Stimulated activated CD8-positive, alpha-beta memory T cell treated with anti-CD3 and anti-CD28 coated beads, Interleukin-12 subunit alpha, Interleukin-12 subunit beta, amount 100 ng/mL, for 24 hours (primary cell): ENCODE data around the gene EXOC2.
"Not testable (repeated sequence)": the region's sequence is repeated elsewhere in the genome, so short reads cannot be mapped to it uniquely, and the experiment has no call there.

Source experiments
- DNase-seq: peaks from one replicate; pipeline ENCODE4 v3.0.0-alpha.2; 2020; ENCODE audit errors: extremely low read depth

The EXOC2 gene

DNA sequence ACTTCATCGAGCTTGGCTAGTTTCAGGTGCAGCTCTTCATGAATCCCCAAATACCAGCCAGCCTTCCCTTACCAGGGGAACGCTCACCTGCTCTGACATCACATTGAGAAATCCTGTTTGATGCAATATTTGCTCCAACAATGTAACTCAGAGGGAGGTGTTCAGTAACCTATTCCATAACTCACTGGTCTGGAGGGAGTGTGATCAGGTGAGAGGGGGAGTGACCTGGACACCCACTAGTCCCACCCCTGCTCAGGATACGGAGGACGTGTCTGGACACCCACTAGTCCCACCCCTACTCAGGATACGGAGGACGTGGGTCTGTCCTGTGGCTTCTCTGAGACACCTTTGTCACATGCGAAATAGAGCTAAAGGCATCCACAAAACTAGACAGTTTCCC is 106.4 kb downstream of the EXOC2 start:
- DNase-seq: no peak

DNA sequence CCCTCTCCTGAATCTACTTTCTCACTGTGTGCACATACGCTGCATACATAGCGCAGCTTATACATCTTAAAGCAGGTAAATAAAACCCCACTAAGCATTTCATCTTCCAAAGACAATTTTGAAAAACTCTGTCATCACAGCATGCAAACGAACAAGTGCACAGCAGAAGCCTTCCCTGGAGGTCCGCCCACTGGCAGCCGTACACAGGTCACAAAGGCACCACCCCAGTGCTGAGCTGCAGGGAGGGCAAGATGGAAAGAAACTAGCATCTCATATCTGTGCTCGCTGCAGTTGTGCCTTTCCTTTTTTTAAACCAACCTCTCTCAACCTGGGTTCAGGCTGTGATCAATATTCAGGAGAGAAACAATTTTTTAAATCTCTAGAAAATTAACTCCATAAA is 109.3 kb downstream of the EXOC2 start:
- DNase-seq: no peak

DNA sequence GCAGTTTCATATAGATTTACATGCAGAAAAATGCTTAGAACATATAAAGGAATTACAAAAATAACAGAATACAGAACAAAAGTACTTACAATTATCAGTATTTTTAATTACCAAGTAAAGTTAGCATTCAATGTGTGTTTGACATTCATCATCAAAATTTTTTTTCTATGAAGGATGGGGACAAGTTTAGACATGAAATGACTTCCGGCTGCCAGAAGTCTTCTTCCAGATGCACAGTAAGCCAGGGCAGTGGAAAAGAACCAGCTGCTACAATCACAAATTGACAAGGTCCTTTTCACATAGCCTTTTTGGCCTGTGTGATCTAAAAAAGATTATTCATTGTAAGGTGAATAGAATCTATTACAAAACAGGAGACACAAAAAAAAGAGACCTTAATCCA is 109.8 kb downstream of the EXOC2 start:
- DNase-seq: no peak

DNA sequence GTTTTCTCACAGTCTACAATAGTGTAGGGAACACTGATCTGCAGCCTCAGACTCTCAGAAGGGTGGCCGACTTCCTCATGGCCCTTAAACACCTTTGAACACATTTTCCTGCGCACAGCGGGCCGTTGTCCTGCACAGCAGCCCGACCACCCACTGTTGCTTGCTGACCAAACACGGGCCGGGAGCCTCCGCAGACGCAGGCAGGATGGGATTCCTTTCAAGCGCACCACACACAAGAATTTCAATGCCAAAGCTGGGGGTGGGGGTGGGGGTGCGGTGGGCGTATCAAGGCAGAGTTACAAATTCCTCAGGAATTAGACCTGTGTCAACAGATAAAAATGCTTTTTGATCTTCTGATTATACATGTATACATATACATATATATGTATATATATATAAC is 110.6 kb downstream of the EXOC2 start:
- no peak for DNase-seq

DNA sequence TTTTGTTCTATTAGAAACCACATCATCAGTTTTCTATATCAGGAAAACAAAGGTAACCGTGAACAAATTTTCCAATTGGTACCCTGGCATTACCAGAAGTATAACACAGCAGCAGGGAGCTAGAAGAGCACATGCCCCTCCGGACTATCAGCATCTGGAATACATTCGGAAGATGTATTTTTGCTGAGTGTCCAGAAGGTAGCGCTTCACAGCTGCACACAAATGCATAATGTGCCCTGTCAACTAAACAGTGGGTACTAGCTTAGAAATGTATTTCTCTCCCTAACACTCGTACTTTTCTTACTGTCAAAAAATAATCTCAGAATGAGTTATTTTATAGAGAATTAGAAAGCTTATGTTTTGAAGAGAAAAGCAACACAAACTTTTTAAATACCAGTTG is 113.6 kb downstream of the EXOC2 start:
- DNase-seq: no peak

DNA sequence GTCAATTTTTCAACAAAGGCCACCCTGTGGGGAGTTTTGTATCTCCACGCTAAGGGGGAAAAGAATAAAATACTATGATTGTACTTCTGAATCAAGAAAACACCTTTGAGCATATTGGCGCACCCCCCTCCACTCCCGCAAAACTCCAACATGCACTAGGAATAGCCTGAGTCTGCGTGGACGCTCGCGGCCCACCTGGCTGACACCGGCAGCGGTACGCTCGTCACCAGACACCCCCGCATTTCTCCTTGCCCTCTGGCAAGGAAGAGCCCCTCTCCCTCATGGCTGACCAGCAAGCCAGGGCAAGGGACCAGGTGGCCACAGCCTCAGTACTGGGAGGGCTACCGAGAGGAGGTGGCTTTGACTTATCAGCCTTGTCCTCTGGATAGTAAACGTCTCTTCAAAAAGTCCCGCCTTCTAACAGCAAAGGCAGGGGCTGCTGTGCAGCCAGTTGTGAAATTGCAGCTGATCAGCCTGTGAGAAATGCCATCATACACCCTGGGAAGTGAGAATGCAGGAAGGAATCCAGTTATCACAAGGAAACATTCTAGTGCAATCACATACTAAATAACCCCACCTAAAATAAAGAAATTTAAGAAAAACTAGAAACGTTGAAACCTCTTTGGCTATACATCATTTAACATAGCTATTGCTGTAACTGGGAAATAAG is 120.2 kb downstream of the EXOC2 start:
- no peak for DNase-seq

DNA sequence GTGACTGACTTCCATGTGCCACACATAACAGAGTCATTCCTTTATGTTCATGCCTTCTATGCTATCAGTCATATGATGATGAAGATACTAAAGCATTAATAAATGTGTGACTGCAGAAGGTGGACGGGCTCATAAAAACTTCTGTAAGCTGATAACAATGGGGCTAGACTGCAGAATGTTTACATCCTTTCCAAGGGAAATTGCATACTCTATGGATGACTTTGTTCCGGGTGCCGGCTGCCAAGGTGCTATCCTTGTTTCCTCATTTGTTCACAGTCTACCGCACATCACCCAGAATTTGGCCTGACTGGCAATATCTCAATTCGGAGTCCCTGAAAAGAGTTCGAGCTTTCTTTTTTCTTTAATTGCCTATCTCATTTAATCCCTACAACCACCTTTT is 121.0 kb downstream of the EXOC2 start:
- DNase-seq: no peak

DNA sequence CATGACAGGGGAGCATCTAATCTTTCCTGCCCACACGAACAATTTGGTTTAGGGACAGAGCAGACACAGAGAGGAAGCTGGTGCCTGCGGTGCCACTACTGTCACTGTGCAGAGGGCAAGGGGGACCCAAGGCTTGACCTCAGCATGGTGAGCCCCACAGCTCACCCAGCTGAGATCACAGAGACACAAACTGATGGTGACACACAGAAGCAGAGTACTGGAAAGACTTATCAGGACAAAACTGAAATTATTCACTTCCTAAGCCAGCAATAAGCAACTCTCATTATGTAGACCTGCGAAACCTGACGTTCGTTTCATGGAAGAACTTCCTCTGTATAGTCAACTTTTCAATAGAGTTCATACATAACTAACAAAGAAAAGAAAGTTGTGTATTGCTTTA is 122.1 kb downstream of the EXOC2 start:
- DNase-seq: no peak

DNA sequence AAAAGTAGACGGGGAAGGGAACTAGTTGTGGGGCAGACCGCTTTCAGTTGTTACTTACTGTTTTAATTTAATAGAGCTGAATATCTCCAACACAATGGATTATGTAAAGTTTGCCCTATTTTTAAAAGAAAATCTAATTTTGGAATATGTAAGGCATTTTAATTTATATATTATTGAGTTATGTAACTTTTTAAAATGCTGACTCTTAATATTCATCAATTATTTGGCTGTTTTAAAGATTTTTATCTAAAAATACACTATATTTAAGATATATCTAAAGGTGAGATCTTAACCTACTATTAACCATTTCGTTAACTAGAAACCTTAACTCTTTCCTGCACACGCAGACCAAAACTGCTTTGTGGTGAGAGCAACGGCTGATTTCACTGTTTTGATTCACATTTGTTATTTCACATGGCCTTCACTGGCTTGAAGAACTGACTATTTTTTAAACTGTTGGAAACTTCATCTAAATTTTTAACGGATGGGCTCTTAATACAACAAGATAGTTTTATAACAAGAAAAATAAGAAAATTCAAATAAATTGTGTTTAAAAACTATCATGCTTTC is 123.9 kb downstream of the EXOC2 start:
- DNase-seq: no peak

DNA sequence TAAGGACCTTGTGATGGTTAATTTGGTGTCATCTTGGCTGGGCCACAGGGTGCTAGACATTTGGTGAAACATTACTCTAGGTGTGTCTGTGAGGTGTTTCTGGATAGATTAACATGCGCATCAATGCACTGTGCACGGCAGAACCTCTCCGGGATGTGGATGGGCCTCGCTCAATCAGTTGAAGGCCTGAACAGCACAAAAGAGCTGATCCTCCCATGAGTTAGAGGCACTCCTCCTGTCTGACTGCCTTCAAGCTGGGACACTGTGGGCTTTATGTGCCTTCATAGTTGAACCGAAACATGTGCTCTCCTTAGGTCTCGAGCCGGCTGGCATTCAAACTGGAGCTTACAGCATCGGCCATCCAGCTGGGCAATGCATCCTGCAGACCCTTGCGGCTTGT is 124.9 kb downstream of the EXOC2 start:
- no peak for DNase-seq

DNA sequence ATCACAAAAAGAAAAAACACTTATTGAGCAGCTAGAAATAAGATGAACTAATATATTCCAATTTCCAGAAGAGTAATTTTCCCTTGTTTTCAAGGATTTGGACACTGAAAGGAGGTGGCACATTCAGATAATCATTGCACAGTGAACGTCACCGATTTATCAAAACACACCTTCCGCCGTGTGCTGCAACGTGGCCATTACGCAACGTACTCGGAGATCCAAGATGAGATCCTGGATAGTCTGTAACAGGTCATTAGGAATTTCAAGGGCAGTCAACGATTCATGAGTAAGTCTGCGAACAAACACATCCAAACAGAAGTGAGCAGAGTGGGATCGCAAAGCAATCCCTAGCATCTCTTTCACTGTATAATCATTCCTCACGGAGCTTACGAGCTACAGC is 129.1 kb downstream of the EXOC2 start:
- DNase-seq: no peak

DNA sequence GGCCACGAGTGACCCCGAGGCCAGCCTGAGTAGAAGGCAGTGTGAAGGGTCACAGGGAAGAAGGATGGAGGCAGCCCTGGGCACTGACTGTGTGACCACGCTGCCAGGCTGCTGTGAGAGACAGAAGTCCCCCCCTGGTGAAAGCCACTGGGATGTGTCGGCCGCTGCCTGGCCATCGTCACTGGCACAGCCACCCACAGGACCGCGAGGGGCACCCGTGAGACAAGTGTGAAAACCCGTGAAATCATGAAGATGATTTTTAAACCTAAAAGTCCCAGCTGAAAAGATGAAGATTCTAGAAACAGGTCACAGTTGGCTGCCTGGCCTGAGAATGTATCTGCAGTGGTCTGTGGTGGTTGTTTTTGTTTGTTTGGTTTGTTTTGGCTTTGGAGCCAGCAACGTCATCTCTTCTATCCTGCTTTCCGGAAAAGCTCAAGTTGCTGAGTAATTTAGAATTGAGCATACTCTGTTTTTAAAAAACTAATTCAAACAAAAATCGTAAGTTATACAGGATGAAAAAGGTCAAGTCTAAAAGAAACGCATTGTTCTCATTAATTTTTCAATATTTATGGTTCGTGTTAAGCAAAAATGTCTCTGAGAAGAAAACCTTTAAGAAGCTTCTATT is 130.8 kb downstream of the EXOC2 start:
- no peak for DNase-seq

DNA sequence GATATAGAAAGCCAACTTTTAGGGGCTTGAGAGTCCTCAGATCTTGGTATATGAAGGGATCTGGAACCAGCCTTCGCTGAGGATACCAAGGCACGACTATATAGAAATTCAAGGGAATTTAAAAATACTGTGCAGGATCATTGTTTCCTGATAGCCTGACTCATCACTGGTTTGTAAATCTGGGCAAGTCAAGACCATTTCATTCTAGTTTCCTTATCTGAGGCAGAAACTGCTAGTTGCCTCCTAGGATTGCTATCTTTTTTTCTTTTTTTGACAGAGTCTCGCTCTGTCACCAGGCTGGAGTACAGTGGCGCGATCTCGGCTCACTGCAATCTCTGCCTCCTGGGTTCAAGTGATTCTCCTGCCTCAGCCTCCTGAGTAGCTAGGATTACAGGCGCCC is 131.6 kb downstream of the EXOC2 start:
- DNase-seq: not testable (repeated sequence)

DNA sequence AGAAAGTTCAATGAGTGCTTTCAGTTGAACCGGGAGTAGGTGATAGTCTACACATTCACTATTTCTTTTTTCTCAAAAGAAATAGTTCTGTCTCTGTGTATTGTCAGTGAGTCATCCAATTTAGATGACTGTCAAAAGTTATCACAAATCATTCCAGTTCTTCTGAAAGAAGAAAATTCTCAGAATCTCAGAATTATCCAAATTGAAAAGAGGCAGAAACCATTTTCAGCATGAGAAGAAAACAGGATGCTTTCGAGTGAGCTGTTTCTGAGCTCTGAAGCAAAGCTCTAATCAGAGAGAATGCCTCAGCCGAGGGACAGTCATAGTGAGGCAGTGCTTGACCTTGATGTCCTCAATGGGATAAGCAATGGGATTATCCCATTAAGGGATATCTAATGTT is 134.0 kb downstream of the EXOC2 start:
- DNase-seq: no peak

DNA sequence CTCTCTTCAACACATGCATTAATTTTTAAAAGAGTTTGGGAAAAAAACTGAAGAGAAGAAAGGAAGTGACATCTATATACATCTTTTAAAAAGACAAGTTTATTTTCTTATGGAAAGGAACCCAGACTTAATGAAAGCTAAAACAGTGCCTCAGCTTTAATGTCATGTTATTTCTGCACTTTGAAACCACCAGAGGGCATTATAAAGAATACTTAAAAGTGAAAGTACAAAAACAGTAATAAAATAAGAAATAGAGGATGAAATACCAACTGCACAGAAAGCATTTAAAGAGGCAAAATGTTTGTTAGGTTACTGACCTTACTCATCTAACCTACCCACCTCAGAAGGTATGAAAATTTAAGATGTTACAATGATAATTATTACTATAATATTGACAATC is 134.8 kb downstream of the EXOC2 start:
- DNase-seq: no peak

DNA sequence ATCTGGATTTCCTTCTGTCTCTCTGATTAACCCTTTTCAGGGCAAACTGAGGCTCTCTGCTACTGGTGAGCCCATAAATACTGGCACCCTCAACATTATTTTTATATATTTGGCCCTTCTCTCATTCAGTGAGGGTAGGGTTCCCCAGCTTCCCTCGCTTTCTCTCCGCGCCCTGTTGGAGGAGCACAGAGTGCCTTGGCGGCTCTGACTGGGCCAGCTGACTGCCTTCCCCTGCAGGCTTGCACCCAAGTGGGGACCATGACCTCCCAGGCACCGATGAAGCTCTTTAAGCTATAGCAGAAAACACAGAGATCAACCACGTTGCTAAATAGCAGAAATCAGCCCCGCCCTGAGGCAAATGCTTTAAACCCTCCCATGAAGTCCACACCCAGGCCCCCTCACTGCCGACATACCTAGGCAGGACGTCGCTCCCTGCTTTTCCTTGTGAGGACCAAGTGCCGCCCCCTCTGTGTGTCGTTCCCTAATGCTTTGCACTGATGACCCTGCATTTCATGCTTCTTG is 141.0 kb downstream of the EXOC2 start:
- no peak for DNase-seq

DNA sequence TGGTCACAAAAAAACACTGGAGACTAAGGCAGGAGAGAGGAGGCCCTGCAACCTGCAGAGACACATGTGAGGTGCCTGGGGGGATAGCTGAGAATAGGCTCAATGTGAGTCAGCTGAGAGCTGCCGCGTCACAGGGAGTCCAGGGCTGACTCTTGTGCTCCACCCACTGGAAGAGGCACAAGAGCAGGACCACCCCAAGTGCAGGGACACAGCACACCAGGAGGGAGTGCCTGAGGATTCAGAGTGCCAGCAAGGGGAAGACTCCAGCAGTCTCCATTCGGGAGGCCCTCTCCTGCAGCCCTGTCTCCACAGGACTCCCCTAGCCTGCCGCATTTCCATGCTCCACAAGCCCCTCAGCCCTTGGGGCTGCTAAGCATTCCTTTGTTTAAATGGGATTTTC is 141.5 kb downstream of the EXOC2 start:
- DNase-seq: peak; percentile 35

DNA sequence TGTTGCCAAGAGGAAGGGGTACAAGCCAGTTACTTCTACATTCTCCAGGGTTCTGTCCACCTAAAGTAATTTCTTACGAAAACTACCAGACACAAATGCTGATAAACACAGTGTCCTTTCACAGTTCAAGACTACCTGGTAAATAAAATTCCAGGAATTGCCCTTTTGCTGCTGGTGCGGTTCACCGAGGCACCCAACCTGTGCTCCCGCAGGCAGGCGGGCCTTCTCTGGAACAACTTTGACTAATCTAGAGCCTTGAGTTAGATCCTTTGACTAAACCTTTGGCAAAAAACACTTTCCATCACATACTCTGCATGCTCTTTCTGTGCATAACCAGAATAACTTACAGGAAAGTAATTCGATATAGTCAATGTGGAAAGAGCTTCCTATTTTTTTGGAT is 143.0 kb downstream of the EXOC2 start:
- no peak for DNase-seq

DNA sequence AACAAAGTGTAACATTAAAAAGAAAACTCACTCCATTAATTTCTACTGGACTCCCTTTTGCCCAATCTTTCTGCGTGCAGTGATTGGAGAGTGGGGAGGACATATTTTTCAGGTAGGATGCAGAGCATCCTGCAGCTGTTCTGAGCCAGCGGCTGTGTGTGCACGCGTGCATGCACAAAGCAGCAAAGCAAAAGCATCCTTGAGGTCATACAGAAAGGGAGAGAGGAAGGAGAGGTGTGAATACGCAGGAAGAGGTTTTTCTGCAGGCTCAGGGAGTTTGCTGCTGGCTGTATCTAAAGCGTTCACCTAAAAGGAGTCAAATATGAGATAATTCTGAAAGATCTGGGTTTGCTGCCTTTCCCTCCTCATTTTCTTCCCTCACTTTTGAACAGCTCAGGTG is 144.4 kb downstream of the EXOC2 start:
- DNase-seq: no peak

DNA sequence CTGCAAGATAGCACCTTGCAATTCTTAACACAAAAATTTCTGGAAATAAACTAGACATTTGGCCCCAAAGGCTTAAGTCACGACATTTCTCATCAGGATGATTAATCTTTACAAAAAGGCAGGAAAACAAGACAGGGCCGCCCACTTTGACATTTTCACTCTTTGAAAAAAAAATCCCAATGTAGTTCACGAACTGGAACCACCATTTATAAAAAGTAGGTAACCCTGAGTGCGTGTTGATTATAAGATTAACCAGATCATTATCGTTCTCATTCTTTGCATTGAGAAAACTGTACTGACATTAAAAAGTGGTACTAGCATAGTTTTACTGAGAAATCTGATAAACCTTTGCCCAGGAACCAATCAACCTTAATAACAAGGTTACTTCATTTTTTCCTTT is 144.8 kb downstream of the EXOC2 start:
- no peak for DNase-seq

DNA sequence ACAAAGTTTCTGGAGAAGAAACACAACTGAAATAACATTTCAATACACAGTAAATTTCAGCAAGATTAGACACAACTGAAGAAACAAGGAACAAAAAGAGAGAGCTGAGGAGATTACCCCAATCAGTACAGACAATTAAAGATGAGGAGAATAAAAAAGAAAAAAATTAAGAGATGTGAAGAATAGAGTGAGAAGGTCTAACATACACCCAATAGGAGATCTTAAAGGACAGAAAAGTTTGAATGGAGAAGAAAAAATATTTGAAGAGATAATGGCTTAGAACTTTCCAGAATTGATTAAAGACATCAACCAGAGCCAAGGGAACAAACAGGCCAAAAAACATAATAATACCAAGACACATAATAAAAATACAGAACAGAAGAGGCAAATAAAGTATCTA is 152.4 kb downstream of the EXOC2 start:
- no peak for DNase-seq

DNA sequence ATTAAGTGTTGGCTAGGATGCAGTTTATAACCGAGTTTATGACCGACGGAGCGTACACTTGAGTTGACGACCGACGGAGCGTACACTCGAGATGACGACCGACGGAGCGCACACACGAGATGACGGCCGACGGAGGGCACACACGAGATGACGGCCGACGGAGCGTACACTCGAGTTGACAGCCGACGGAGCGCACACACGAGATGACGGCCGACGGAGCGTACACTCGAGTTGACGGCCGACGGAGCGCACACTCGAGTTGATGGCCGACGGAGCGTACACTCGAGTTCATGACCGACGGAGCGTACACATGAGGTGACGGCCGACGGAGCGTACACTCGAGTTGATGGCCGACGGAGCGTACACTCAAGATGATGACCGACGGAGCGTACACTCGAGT is 155.8 kb downstream of the EXOC2 start:
- DNase-seq: no peak

DNA sequence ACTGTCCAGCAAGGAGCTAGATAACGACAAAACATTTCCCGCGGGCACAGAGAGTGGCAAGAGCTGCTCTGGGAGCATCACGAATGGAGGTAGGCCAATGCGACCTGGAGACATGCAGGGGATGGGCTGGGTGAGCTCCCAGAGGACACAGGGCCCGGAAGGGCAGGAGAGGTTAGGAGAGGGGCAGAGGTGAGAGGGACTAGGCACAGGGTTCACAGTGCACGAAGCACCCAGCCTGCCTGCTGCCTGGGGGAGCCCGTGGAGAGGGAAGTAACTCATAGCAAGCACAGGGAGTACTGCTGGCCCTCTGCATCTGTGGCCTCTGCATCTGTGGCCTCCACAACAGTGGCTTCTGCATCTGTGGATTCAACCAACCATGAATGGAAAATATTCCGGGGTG is 162.5 kb downstream of the EXOC2 start:
- DNase-seq: no peak

DNA sequence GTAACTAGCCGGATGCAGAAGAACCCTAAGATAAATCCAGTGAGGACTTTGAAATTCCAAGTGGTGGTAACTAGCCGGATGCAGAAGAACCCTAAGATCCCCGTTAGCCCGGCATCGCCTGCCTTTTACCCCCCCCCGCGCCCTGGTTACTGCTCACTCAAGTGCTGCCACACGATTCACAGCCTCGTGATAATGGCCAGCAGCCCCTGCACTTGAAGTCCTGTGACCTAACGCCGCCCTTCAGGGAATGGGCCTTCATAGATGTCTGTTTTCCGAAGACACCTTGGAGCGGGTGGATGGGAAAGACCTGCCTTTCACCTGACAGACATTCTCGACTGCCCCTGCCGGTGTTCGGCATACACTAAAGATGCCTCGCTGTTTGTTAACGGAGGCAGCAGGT is 163.9 kb downstream of the EXOC2 start:
- no peak for DNase-seq
